ENCODE results near the gene CTSO.

CTSO gene, protein sequence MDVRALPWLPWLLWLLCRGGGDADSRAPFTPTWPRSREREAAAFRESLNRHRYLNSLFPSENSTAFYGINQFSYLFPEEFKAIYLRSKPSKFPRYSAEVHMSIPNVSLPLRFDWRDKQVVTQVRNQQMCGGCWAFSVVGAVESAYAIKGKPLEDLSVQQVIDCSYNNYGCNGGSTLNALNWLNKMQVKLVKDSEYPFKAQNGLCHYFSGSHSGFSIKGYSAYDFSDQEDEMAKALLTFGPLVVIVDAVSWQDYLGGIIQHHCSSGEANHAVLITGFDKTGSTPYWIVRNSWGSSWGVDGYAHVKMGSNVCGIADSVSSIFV

DNA sequence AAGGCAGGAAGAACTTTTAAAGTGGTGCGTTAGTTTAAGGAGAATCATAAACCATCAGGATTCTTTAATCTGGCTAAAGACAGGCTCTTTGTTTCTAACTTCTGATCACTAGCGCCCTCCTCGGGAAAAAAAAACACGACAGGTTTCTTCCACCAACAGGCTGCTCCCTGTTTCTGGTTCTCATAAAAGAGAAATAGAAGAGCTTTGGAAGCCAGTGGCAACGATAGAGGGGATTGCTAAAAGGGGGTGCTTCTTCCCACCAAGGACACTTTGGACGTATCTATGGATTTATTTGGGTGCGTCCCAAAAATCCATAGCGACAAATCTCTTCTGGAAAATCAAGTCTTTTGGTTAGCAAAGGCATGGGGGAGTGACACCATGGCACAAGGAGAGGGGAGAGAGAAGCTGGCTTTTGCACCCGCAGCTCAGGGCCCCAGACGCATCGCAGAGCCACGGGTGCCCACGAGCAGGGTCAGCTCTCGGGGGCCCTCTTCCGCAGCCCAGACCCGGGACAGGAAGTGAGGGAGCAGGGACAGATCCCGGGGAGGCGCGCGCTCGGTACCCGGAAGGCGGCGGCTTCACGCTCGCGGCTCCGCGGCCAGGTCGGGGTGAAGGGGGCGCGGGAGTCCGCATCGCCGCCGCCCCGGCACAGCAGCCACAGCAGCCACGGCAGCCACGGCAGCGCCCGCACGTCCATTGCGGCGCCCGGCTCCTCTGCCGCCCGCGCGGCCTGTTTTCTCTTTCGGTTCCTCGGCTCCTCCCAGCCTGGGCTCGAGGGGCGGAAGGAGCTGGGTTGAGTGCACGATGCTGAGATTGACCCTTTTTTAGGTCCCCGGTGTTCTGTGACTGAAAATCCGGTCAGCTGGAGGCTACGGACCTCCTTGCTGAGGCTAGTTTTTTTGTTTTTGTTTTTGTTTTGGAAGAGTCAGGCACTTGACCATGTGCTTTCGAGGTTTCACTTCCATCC lies at the start of gene CTSO:
Gene CTSO (minus strand): TSS at position 716 of the 967 bp plus-strand sequence. CDS start 19 bp downstream, at position 697.
- peak within 1 kb of the TSS; percentile 85 to 98 for H3K9ac ChIP-seq (ENCODE audit: low read depth in 1 of 2, low read length in 2 of 2)
- H3K27me3 ChIP-seq (ENCODE audit: control insufficient read depth in 1 of 2, insufficient read depth in 2 of 2, low read length in 2 of 2) = no peaks in the 10 kb centered on the region
- H3K27ac ChIP-seq (ENCODE audit: low read depth, low read length) = peak within 1 kb of the TSS; percentile 95
- H3K4me1 ChIP-seq (ENCODE audit: control insufficient read depth in 1 of 2, insufficient read depth in 2 of 2, low read length in 2 of 2) = peaks cover 10 to 14% of the 10 kb centered on the region in 2 donors
- no peaks in the 10 kb centered on the region for H3K36me3 ChIP-seq (ENCODE audit: control insufficient read depth in 1 of 2, insufficient read depth in 2 of 2, low read length in 2 of 2)
- H3K4me3 ChIP-seq (ENCODE audit: low read depth in 1 of 2, low read length in 2 of 2) = peak within 1 kb of the TSS; percentile 97 to 98
- H3K9me3 ChIP-seq (ENCODE audit: control insufficient read depth in 1 of 2, low read length in 2 of 2) = no peaks in the 10 kb centered on the region

DNA sequence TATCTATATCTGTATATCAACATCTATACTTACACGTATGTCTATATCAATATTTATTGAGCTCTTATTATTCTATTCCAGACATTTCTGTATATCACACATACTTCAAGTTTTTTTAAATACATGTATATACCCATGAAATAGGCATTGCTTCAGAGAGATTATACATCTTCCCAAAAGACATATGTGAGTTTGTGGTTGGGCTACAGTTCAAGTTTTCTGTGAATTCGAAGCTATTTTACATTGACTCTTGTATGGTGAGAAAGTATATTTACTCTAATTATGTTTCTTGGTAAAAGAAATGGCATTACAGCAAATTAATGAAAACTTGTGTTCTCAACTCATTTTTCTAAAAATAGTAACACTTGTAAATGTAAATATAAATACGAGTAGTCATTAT lies 46.8 kb upstream of the CTSO start:
- Histone ChIP-seq H3K4me3 (ENCODE audit: low read depth in 1 of 2, low read length in 2 of 2) (no peak overlapping the region), H3K9ac (ENCODE audit: low read depth in 1 of 2, low read length in 2 of 2) (no peak overlapping the region), H3K4me1 (ENCODE audit: control insufficient read depth in 1 of 2, insufficient read depth in 2 of 2, low read length in 2 of 2) (no peaks in the 10 kb centered on the region), H3K27ac (ENCODE audit: low read depth, low read length) (no peak overlapping the region), H3K9me3 (ENCODE audit: control insufficient read depth in 1 of 2, low read length in 2 of 2) (no peaks in the 10 kb centered on the region), H3K27me3 (ENCODE audit: control insufficient read depth in 1 of 2, insufficient read depth in 2 of 2, low read length in 2 of 2) (no peaks in the 10 kb centered on the region), H3K36me3 (ENCODE audit: control insufficient read depth in 1 of 2, insufficient read depth in 2 of 2, low read length in 2 of 2) (no peaks in the 10 kb centered on the region)

DNA sequence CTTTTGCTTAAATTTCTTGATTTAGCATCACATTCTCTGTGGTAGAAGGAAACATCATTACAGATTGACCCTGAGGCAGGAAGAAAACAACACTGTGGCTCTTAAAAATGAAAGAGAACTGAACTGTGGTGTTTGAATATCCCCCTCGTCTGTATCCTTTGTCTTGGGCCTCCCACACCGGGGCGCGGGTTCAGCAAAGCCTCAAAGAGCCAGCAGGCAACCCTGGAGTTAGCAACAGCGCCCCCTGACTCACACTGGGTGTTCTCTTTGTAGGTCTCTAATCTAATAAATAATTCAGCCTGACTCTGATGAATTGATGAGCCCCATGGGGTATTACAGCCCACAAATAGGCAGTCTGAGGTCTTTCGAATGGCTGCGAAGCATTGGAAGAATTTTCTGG lies 46.1 kb upstream of the CTSO start:
- Histone ChIP-seq H3K9ac (ENCODE audit: low read depth in 1 of 2, low read length in 2 of 2) (no peak overlapping the region), H3K4me1 (ENCODE audit: control insufficient read depth in 1 of 2, insufficient read depth in 2 of 2, low read length in 2 of 2) (no peaks in the 10 kb centered on the region), H3K4me3 (ENCODE audit: low read depth in 1 of 2, low read length in 2 of 2) (no peak overlapping the region), H3K36me3 (ENCODE audit: control insufficient read depth in 1 of 2, insufficient read depth in 2 of 2, low read length in 2 of 2) (no peaks in the 10 kb centered on the region), H3K9me3 (ENCODE audit: control insufficient read depth in 1 of 2, low read length in 2 of 2) (no peaks in the 10 kb centered on the region), H3K27ac (ENCODE audit: low read depth, low read length) (no peak overlapping the region), H3K27me3 (ENCODE audit: control insufficient read depth in 1 of 2, insufficient read depth in 2 of 2, low read length in 2 of 2) (no peaks in the 10 kb centered on the region)

DNA sequence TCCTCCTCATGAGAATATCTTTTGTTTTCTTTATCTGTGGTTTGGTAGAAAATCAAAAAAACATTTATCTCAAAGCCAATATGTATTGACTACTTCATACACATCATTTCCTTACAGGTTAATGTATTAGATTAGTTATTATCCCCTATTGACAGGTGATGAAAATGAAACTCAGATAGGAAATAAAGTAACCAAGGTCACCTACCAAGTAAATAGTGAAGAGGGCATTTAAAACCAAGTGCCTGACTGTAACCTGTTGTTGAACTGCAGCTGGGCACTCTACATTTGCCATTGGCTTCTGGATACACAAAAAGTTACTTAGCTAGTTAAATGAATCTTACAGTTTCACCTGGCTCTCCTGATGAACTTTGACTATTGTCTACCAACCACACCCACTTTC lies 41.4 kb upstream of the CTSO start:
- no peaks in the 10 kb centered on the region for H3K4me1 ChIP-seq (ENCODE audit: control insufficient read depth in 1 of 2, insufficient read depth in 2 of 2, low read length in 2 of 2)
- no peaks in the 10 kb centered on the region for H3K36me3 ChIP-seq (ENCODE audit: control insufficient read depth in 1 of 2, insufficient read depth in 2 of 2, low read length in 2 of 2)
- H3K27ac ChIP-seq (ENCODE audit: low read depth, low read length) = no peak overlapping the region
- no peaks in the 10 kb centered on the region for H3K9me3 ChIP-seq (ENCODE audit: control insufficient read depth in 1 of 2, low read length in 2 of 2)
- H3K9ac ChIP-seq (ENCODE audit: low read depth in 1 of 2, low read length in 2 of 2) = no peak overlapping the region
- H3K27me3 ChIP-seq (ENCODE audit: control insufficient read depth in 1 of 2, insufficient read depth in 2 of 2, low read length in 2 of 2) = no peaks in the 10 kb centered on the region
- no peak overlapping the region for H3K4me3 ChIP-seq (ENCODE audit: low read depth in 1 of 2, low read length in 2 of 2)

DNA sequence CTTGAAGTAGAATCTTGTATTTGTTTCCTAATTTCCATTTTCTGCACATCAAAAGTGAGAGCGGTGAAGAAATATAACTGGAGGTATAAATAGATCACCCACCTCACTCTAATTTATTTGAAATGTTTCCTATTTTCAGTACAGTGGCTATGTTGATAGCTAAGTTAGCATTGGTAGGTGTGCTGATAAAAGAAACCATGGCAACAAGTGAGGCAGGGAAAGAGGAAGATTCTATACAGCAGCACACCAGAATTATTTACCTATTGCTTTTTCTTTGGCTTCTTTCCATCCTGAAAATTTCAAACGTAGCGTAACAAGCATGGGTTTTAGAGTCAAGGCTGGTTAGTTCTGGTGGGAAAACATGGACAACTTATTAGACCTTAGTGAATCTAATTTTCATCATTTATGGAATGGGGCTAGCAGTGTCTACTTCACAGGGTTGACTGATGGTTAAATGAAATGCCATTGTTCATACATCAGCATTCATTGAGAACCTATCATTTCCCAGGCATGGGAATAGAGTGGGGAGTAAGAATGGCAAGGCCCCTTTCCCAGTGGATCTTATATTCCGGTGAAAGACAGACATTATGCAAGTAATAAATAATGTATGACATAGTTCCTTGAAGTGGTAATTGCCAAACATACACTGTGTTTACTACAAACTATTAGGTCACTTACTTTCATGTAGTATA lies 30.6 kb upstream of the CTSO start:
- H3K9ac ChIP-seq (ENCODE audit: low read depth in 1 of 2, low read length in 2 of 2) = no peak overlapping the region
- H3K4me3 ChIP-seq (ENCODE audit: low read depth in 1 of 2, low read length in 2 of 2) = no peak overlapping the region
- H3K36me3 ChIP-seq (ENCODE audit: control insufficient read depth in 1 of 2, insufficient read depth in 2 of 2, low read length in 2 of 2) = no peaks in the 10 kb centered on the region
- H3K4me1 ChIP-seq (ENCODE audit: control insufficient read depth in 1 of 2, insufficient read depth in 2 of 2, low read length in 2 of 2) = no peaks in the 10 kb centered on the region
- H3K9me3 ChIP-seq (ENCODE audit: control insufficient read depth in 1 of 2, low read length in 2 of 2) = no peaks in the 10 kb centered on the region
- H3K27me3 ChIP-seq (ENCODE audit: control insufficient read depth in 1 of 2, insufficient read depth in 2 of 2, low read length in 2 of 2) = no peaks in the 10 kb centered on the region
- H3K27ac ChIP-seq (ENCODE audit: low read depth, low read length) = no peak overlapping the region

DNA sequence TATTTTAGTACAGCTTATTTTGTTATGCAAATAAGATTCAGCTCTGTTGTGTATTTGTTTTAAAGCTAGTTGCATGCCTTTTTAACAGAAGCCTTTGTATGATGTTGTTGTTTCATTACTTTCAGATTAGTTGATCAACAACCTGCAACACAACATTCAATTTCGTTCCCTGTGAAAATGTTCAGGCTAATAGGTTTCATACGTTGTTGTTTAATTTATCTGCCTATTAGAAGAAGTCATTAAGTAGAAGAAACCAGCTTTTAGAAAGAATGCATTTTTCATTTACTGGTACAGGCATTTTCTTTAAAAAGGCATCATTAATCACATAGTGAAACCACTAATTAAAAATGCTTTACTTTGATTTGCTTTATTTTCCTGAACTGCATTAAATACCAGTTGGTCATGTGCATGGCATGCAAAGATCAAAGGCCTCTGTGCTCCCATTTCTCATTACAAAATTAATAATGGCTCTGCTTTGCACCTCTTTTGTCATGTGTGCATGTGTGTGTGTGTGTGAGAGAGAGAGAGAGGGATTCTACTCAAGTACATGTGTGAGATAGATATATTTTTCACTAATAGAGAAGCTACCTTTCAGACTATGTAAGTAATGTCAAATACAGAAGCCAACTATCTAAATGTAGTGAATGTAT lies 29.2 kb upstream of the CTSO start:
- Histone ChIP-seq H3K4me1 (ENCODE audit: control insufficient read depth in 1 of 2, insufficient read depth in 2 of 2, low read length in 2 of 2) (no peaks in the 10 kb centered on the region), H3K9me3 (ENCODE audit: control insufficient read depth in 1 of 2, low read length in 2 of 2) (no peaks in the 10 kb centered on the region), H3K27me3 (ENCODE audit: control insufficient read depth in 1 of 2, insufficient read depth in 2 of 2, low read length in 2 of 2) (no peaks in the 10 kb centered on the region), H3K9ac (ENCODE audit: low read depth in 1 of 2, low read length in 2 of 2) (no peak overlapping the region), H3K27ac (ENCODE audit: low read depth, low read length) (no peak overlapping the region), H3K36me3 (ENCODE audit: control insufficient read depth in 1 of 2, insufficient read depth in 2 of 2, low read length in 2 of 2) (no peaks in the 10 kb centered on the region), H3K4me3 (ENCODE audit: low read depth in 1 of 2, low read length in 2 of 2) (no peak overlapping the region)

DNA sequence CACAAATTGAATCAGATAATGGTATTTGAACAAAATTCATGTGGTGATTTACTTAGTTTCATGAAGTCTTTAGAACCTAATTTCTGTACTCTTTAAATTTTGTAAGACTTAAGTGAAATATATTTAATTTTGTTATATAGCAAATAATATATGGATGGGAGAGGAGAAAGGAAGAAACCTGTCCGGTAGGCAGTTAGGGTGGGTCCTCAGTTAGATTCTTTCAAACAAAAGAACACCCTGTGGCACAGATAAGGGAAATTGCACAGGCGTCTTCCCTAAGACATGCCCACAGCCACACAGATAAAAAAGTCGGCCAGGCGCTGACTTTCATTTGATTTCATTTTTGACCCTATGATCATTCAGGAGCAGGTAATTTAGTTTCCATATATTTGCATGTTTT lies 25.1 kb upstream of the CTSO start:
- H3K27ac ChIP-seq (ENCODE audit: low read depth, low read length) = no peak overlapping the region
- no peaks in the 10 kb centered on the region for H3K36me3 ChIP-seq (ENCODE audit: control insufficient read depth in 1 of 2, insufficient read depth in 2 of 2, low read length in 2 of 2)
- H3K9me3 ChIP-seq (ENCODE audit: control insufficient read depth in 1 of 2, low read length in 2 of 2) = no peaks in the 10 kb centered on the region
- H3K27me3 ChIP-seq (ENCODE audit: control insufficient read depth in 1 of 2, insufficient read depth in 2 of 2, low read length in 2 of 2) = no peaks in the 10 kb centered on the region
- H3K9ac ChIP-seq (ENCODE audit: low read depth in 1 of 2, low read length in 2 of 2) = no peak overlapping the region
- no peaks in the 10 kb centered on the region for H3K4me1 ChIP-seq (ENCODE audit: control insufficient read depth in 1 of 2, insufficient read depth in 2 of 2, low read length in 2 of 2)
- H3K4me3 ChIP-seq (ENCODE audit: low read depth in 1 of 2, low read length in 2 of 2) = no peak overlapping the region

DNA sequence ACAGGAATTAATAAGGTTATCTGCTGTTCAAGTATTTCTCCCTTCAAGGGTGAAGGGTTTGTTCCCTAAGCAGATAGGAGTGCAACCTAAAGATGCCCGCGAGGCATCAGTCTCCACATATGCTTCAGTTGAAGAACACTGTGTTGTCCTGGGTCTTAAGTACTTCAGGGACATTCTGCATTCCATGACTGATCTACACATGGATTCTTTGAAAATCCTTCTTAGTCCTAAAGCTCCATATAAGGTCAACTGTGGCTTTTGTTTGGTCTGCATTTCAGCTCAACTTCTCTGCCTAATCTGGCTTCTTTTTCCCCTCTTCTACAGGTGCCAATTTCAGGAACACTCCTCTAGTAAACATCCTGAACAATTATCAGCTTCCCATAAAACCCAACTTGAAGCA lies 21.8 kb upstream of the CTSO start:
- Histone ChIP-seq H3K27ac (ENCODE audit: low read depth, low read length) (no peak overlapping the region), H3K9me3 (ENCODE audit: control insufficient read depth in 1 of 2, low read length in 2 of 2) (no peaks in the 10 kb centered on the region)

DNA sequence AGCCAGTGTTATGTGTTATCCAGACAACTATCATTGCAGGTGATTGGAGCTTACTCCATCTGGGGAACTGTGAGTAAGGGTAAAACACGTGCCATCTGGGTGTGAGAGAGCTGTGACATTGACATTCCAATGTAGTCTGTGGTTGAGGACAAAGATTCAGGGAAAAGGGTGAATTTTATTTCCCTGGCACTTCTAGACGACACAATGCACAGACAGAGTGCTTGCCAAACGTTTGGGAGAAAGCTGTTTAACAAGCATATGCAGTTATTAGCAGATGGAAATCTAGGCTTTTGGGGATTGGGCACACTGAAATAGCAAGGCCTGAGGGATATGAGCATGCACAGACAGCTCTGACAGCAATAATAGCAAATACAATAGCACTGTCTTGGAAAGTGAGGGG lies 21.3 kb upstream of the CTSO start:
- H3K36me3 ChIP-seq (ENCODE audit: control insufficient read depth in 1 of 2, insufficient read depth in 2 of 2, low read length in 2 of 2) = no peaks in the 10 kb centered on the region
- no peak overlapping the region for H3K27ac ChIP-seq (ENCODE audit: low read depth, low read length)
- no peak overlapping the region for H3K4me3 ChIP-seq (ENCODE audit: low read depth in 1 of 2, low read length in 2 of 2)
- no peaks in the 10 kb centered on the region for H3K9me3 ChIP-seq (ENCODE audit: control insufficient read depth in 1 of 2, low read length in 2 of 2)
- no peaks in the 10 kb centered on the region for H3K4me1 ChIP-seq (ENCODE audit: control insufficient read depth in 1 of 2, insufficient read depth in 2 of 2, low read length in 2 of 2)
- no peaks in the 10 kb centered on the region for H3K27me3 ChIP-seq (ENCODE audit: control insufficient read depth in 1 of 2, insufficient read depth in 2 of 2, low read length in 2 of 2)
- H3K9ac ChIP-seq (ENCODE audit: low read depth in 1 of 2, low read length in 2 of 2) = no peak overlapping the region

More for the DNA sequence above, 21.8 kb upstream of the CTSO start:
- no peaks in the 10 kb centered on the region for H3K27me3 ChIP-seq (ENCODE audit: control insufficient read depth in 1 of 2, insufficient read depth in 2 of 2, low read length in 2 of 2)
- H3K4me3 ChIP-seq (ENCODE audit: low read depth in 1 of 2, low read length in 2 of 2) = no peak overlapping the region
- H3K9ac ChIP-seq (ENCODE audit: low read depth in 1 of 2, low read length in 2 of 2) = no peak overlapping the region
- no peaks in the 10 kb centered on the region for H3K4me1 ChIP-seq (ENCODE audit: control insufficient read depth in 1 of 2, insufficient read depth in 2 of 2, low read length in 2 of 2)
- no peaks in the 10 kb centered on the region for H3K36me3 ChIP-seq (ENCODE audit: control insufficient read depth in 1 of 2, insufficient read depth in 2 of 2, low read length in 2 of 2)

Data from duodenal mucosa (tissue), 2 donors.